ENCODE results near the gene ACVRL1. TPM values are rescaled to one million over a fixed set of nuclear protein-coding genes. Genes with fewer than 3 reads are reported as not detected.

The ACVRL1 gene
- polyA plus RNA-seq, 4 donors, result 0.89 to 44.2 (median 10.4) TPM

DNA sequence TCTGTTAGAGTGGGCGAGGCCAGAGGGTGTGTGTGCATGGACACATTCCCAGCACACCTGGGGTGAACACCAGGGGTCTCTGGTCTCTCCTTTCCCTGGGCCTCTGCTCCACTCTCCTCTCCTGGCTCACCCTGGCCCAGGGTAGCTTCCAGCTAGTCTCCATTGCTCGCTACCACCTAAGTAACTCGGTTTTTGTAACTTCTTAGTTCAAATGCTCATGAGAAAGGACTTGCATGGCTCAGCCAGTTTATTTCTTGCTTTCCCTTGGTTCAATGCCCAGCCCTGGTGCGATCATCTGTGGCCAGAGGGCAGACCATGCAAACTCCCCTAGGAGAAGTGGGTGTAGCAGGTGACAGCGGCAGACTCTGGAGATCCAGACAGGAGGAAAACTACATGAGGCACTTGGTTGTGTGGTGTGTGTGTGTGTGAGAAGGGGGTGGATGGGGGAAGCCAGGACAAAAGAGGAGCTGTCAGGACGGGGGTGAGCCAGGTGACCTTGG lies 35.2 kb downstream of the ACVRL1 start:
- DNase-seq (no peak), FAIRE-seq (no peak)
- Histone ChIP-seq H3K9me3 (ENCODE audit: control insufficient read depth in 2 of 2, insufficient read depth in 1 of 2, low read depth in 1 of 2, low read length in 1 of 2) (peaks cover 0 to 7% of the 10 kb centered on the region in 2 donors), H3K27ac (ENCODE audit: low read depth in 1 of 3, low read length in 2 of 3) (no peak overlapping the region), H3K4me3 (ENCODE audit: low read depth in 1 of 3, low read length in 3 of 3) (no peak overlapping the region), H3K4me1 (ENCODE audit: control insufficient read depth in 3 of 3, insufficient read depth in 2 of 3, low read depth in 1 of 3, low read length in 2 of 3) (peaks cover 0 to 18% (median 2%) of the 10 kb centered on the region in 3 donors), H3K36me3 (ENCODE audit: control insufficient read depth in 3 of 3, insufficient read depth in 2 of 3, low read depth in 1 of 3, low read length in 3 of 3) (no peaks in the 10 kb centered on the region), H3K27me3 (ENCODE audit: control insufficient read depth in 3 of 3, insufficient read depth in 3 of 3, low read length in 3 of 3) (no peaks in the 10 kb centered on the region)
- WGBS, 3 donors, result 82 to 90% (median 87%) methylated on average over 6 of the region's 6 CpGs

DNA sequence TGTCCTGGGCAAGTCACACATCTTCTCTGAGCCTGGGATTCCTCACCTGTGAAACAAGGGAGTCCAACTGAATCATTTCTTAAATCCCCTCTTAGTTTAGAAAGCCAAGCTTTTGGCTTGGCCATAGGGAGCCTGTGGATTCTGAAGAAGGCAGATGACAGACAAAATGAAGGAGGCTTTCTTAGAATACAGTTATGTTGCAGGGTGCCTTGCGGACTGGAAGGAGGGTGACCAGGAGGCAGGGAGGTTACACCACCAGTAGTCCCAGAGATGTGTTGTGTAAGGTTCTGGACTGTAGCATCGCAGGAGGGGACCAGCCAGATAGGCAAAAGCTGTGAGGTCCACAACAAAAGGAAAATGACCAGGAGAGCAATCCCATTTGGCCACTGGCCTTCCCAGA lies 36.0 kb downstream of the ACVRL1 start:
- no peaks in the 10 kb centered on the region for H3K27me3 ChIP-seq (ENCODE audit: control insufficient read depth in 3 of 3, insufficient read depth in 3 of 3, low read length in 3 of 3)
- peaks cover 0 to 18% (median 2%) of the 10 kb centered on the region in 3 donors for H3K4me1 ChIP-seq (ENCODE audit: control insufficient read depth in 3 of 3, insufficient read depth in 2 of 3, low read depth in 1 of 3, low read length in 2 of 3)
- no peak overlapping the region for H3K4me3 ChIP-seq (ENCODE audit: low read depth in 1 of 3, low read length in 3 of 3)
- no peaks in the 10 kb centered on the region for H3K36me3 ChIP-seq (ENCODE audit: control insufficient read depth in 3 of 3, insufficient read depth in 2 of 3, low read depth in 1 of 3, low read length in 3 of 3)
- FAIRE-seq (no peak), DNase-seq (no peak)
- H3K27ac ChIP-seq (ENCODE audit: low read depth in 1 of 3, low read length in 2 of 3), result no peak overlapping the region
- H3K9me3 ChIP-seq (ENCODE audit: control insufficient read depth in 2 of 2, insufficient read depth in 1 of 2, low read depth in 1 of 2, low read length in 1 of 2), result peaks cover 0 to 7% of the 10 kb centered on the region in 2 donors
- WGBS, 3 donors, result 95 to 100% (median 97%) methylated on average over 2 of the region's 2 CpGs

DNA sequence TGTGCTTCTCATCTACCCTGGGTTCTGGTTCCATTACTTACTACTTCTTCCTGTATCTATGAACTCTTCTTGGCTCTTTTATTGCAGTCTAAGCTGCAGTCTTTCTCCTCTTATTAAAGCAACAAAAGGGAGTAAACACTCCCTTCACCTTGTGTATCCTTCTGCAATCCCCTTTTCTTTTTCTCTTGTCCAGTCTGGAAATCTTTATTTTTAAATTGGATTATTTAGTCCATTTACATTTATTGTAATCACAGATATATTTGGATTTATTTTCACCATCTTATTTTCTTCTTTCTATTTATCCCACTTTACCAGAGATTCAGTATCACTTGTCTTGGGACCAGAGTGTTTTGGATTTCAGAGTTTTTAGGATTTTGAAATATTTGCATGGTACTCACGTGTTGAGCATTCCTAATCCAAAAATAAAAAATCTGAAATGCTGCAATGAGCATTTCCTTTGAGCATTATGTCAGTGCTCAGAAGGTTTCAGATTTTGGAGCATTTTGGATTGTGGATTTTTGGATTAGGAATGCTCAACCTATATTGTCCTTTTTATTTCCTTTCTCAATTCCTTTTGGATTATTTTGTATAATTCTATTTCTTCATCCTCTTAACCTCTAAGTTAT lies 37.4 kb downstream of the ACVRL1 start:
- Histone ChIP-seq H3K27me3 (ENCODE audit: control insufficient read depth in 3 of 3, insufficient read depth in 3 of 3, low read length in 3 of 3) (no peaks in the 10 kb centered on the region), H3K9me3 (ENCODE audit: control insufficient read depth in 2 of 2, insufficient read depth in 1 of 2, low read depth in 1 of 2, low read length in 1 of 2) (peaks cover 0 to 7% of the 10 kb centered on the region in 2 donors), H3K27ac (ENCODE audit: low read depth in 1 of 3, low read length in 2 of 3) (no peak overlapping the region), H3K4me3 (ENCODE audit: low read depth in 1 of 3, low read length in 3 of 3) (no peak overlapping the region), H3K4me1 (ENCODE audit: control insufficient read depth in 3 of 3, insufficient read depth in 2 of 3, low read depth in 1 of 3, low read length in 2 of 3) (peaks cover 0 to 18% (median 2%) of the 10 kb centered on the region in 3 donors), H3K36me3 (ENCODE audit: control insufficient read depth in 3 of 3, insufficient read depth in 2 of 3, low read depth in 1 of 3, low read length in 3 of 3) (no peaks in the 10 kb centered on the region)
- DNase-seq (no peak), FAIRE-seq (no peak)
- WGBS, 3 donors, result 92 to 96% (median 93%) methylated on average over 1 of the region's 1 CpG

DNA sequence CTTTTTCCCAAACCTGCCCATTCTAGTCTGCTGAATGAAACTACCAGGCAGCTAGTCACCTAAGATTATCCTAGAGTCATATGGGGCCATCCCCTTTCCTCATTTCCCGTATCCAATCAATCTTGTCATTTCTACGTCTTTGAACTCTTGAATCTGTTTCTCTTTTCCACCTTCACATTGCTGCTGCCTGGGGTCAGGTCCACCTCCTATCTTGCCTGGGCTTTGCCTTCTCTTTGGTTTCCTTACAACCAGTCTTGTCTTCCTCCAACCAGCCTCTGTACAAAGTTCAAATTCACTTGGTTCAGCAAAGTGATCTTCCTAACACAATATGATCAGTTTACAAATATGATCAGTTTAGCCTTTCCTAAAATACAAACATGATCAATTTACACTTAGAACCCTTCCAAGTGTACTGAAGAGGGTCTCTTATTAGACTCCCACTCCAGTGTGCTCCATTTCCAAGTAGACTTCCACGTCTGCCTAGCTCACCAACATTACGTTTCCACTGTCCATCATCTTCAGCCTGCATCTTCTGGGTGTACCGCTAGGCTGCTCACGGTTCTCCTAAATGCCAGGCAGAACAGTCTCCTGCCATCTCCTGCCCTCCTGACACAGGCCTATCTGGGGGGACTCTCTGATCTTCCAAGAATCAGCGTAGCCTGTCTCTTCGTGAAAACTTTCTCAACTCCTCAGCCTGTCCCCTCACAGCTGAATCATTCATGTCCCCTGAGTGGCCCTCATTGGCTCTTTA lies 40.1 kb downstream of the ACVRL1 start:
- DNase-seq (peak; percentile 54 to 67), FAIRE-seq (no peak)
- Histone ChIP-seq H3K27ac (ENCODE audit: low read depth in 1 of 3, low read length in 2 of 3) (peak overlapping the region in 1 of 3 donors; percentile 10), H3K36me3 (ENCODE audit: control insufficient read depth in 3 of 3, insufficient read depth in 2 of 3, low read depth in 1 of 3, low read length in 3 of 3) (no peaks in the 10 kb centered on the region), H3K9me3 (ENCODE audit: control insufficient read depth in 2 of 2, insufficient read depth in 1 of 2, low read depth in 1 of 2, low read length in 1 of 2) (peaks cover 0 to 7% of the 10 kb centered on the region in 2 donors), H3K4me3 (ENCODE audit: low read depth in 1 of 3, low read length in 3 of 3) (no peak overlapping the region), H3K4me1 (ENCODE audit: control insufficient read depth in 3 of 3, insufficient read depth in 2 of 3, low read depth in 1 of 3, low read length in 2 of 3) (peaks cover 0 to 5% (median 0%) of the 10 kb centered on the region in 3 donors), H3K27me3 (ENCODE audit: control insufficient read depth in 3 of 3, insufficient read depth in 3 of 3, low read length in 3 of 3) (no peaks in the 10 kb centered on the region)
- WGBS, 3 donors, result 75 to 87% (median 81%) methylated on average over 8 of the region's 8 CpGs

DNA sequence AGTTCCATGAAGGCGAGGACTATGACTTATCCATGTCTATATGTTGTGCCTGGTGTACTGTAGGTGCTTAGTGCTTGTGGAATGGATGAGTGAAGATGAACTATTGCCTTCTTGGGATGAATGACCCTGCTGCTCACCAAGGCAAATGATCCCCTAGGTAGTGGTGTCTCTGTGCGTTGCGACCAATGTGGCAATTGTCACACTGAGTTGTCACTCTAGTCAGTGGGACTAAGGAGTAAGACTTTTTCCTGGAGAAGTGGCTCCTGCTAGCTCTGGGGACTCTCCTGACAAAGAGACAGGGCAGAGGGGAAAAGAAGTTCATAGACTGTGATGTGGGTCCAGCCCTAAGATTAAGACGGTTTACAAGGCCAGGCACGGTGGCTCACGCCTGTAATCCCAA lies 40.8 kb downstream of the ACVRL1 start:
- no peak for FAIRE-seq
- 93 to 96% (median 93%) methylated on average over 6 of the region's 6 CpGs for WGBS, 3 donors
- H3K9me3 ChIP-seq (ENCODE audit: control insufficient read depth in 2 of 2, insufficient read depth in 1 of 2, low read depth in 1 of 2, low read length in 1 of 2), result peaks cover 0 to 7% of the 10 kb centered on the region in 2 donors
- no peaks in the 10 kb centered on the region for H3K27me3 ChIP-seq (ENCODE audit: control insufficient read depth in 3 of 3, insufficient read depth in 3 of 3, low read length in 3 of 3)
- no peak overlapping the region for H3K4me3 ChIP-seq (ENCODE audit: low read depth in 1 of 3, low read length in 3 of 3)
- no peaks in the 10 kb centered on the region for H3K36me3 ChIP-seq (ENCODE audit: control insufficient read depth in 3 of 3, insufficient read depth in 2 of 3, low read depth in 1 of 3, low read length in 3 of 3)
- H3K27ac ChIP-seq (ENCODE audit: low read depth in 1 of 3, low read length in 2 of 3), result no peak overlapping the region
- no peak for DNase-seq
- peaks cover 0 to 5% (median 0%) of the 10 kb centered on the region in 3 donors for H3K4me1 ChIP-seq (ENCODE audit: control insufficient read depth in 3 of 3, insufficient read depth in 2 of 3, low read depth in 1 of 3, low read length in 2 of 3)

DNA sequence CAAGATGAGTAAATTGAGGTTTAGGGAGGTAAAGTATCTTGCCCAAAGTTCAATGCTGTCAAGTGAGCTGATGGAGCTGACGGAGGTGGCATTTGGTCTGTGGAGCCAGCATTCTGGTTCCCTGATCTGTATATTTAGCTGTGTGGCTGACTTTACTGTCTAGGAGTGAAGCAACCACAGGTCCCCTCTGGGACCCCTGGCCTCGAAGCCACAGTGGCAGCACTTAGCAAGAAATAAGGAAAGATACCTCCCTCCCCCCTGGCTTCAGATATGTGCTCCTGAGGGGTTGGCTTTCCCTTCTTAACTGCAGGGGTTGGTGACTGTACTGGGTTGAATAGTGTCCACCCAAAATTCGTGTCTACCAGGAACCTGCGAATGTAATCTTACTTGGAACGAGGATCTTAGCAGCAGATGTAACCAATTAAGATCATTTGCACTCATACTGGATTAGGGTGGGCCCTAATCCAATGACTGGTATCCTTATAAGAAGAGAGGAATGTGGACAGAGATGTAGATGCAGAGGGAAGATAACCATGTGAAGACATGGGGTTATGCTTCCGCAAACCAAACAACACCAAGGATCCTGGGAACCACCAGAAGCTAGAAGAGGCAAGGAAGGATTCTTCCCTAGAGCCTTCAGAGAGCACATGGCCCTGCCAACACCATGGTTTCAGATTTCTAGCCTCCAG lies 42.2 kb downstream of the ACVRL1 start:
- Histone ChIP-seq H3K27ac (ENCODE audit: low read depth in 1 of 3, low read length in 2 of 3) (no peak overlapping the region), H3K4me3 (ENCODE audit: low read depth in 1 of 3, low read length in 3 of 3) (no peak overlapping the region), H3K9me3 (ENCODE audit: control insufficient read depth in 2 of 2, insufficient read depth in 1 of 2, low read depth in 1 of 2, low read length in 1 of 2) (no peaks in the 10 kb centered on the region), H3K36me3 (ENCODE audit: control insufficient read depth in 3 of 3, insufficient read depth in 2 of 3, low read depth in 1 of 3, low read length in 3 of 3) (no peaks in the 10 kb centered on the region), H3K4me1 (ENCODE audit: control insufficient read depth in 3 of 3, insufficient read depth in 2 of 3, low read depth in 1 of 3, low read length in 2 of 3) (peaks cover 0 to 12% (median 5%) of the 10 kb centered on the region in 3 donors), H3K27me3 (ENCODE audit: control insufficient read depth in 3 of 3, insufficient read depth in 3 of 3, low read length in 3 of 3) (no peaks in the 10 kb centered on the region)
- 79 to 84% (median 81%) methylated on average over 6 of the region's 6 CpGs for WGBS, 3 donors
- no peak for FAIRE-seq
- no peak for DNase-seq

DNA sequence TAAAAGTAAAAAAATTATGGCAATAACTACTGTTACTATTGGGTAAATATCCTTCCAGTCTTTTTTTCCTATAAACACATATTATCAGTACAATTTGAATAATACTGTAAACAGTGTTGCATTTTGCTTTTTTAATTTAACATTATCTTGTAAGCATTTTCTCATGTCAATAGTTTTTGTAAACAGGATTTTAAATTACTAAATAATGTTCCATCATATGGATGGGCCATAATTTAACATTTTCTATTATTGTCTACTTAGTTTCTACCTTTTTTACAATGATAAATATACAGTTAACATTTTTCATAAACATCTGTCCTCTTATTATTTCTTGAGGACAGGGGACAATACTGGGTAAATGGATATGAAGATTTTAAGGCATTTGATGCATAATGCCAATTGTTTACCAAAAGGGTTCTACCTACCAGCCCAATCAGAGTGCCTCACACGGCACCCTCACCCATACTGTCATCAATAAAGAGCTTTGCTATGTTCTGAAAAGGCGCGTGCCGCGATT lies 43.4 kb downstream of the ACVRL1 start:
- peak overlapping the region; percentile 5 to 15 (median 7) for H3K27ac ChIP-seq (ENCODE audit: low read depth in 1 of 3, low read length in 2 of 3)
- DNase-seq (no peak), FAIRE-seq (no peak)
- 1 to 4% (median 1%) methylated on average over 5 of the region's 5 CpGs for WGBS, 3 donors
- H3K9me3 ChIP-seq (ENCODE audit: control insufficient read depth in 2 of 2, insufficient read depth in 1 of 2, low read depth in 1 of 2, low read length in 1 of 2), result no peaks in the 10 kb centered on the region
- H3K4me1 ChIP-seq (ENCODE audit: control insufficient read depth in 3 of 3, insufficient read depth in 2 of 3, low read depth in 1 of 3, low read length in 2 of 3), result peaks cover 2 to 24% (median 6%) of the 10 kb centered on the region in 3 donors
- no peaks in the 10 kb centered on the region for H3K36me3 ChIP-seq (ENCODE audit: control insufficient read depth in 3 of 3, insufficient read depth in 2 of 3, low read depth in 1 of 3, low read length in 3 of 3)
- peak overlapping the region in 2 of 3 donors; percentile 50 to 82 for H3K4me3 ChIP-seq (ENCODE audit: low read depth in 1 of 3, low read length in 3 of 3)
- no peaks in the 10 kb centered on the region for H3K27me3 ChIP-seq (ENCODE audit: control insufficient read depth in 3 of 3, insufficient read depth in 3 of 3, low read length in 3 of 3)

DNA sequence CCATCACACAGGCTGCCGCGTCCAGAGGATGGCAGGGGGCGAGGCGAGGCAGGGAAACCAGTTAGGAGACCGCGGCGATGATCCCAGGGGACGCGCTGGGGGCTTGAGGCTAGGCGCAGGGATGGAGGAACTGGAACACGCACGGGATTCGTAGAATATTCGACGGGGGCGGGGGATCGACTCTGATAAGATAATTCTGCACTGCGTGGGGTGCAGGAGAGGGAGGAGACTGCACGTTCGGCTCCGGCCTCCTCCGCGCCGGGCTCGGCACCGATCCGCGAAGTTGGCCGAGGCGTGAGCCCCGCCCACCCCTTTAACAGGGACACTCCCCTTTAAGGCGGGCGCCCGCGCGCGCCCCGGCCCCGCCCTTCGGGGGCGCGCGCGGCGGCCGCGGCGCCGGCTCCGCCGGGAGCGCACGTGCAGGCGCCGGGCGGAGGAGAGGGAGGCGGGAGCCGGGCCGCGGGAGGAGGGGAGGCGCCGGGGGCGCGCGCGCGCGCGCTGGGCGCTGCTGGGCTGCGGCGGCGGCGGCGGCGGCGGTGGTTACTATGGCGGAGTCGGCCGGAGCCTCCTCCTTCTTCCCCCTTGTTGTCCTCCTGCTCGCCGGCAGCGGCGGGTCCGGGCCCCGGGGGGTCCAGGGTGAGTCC lies 44.0 kb downstream of the ACVRL1 start, which contains the start of gene ACVR1B:
Gene ACVR1B (plus strand): TSS at position 501 of the 644 bp plus-strand sequence. CDS start 45 bp downstream, at position 546.
- peak within 1 kb of the TSS; percentile 70 to 86 (median 82) for H3K4me3 ChIP-seq (ENCODE audit: low read depth in 1 of 3, low read length in 3 of 3)
- FAIRE-seq, result no peak
- peaks cover 5 to 28% (median 6%) of the 10 kb centered on the region in 3 donors for H3K4me1 ChIP-seq (ENCODE audit: control insufficient read depth in 3 of 3, insufficient read depth in 2 of 3, low read depth in 1 of 3, low read length in 2 of 3)
- H3K36me3 ChIP-seq (ENCODE audit: control insufficient read depth in 3 of 3, insufficient read depth in 2 of 3, low read depth in 1 of 3, low read length in 3 of 3), result no peaks in the 10 kb centered on the region
- DNase-seq, result peak; percentile 90 to 94
- 0 to 1% (median 1%) methylated on average over 30 to 85 of the region's 86 CpGs for WGBS, 3 donors
- no peaks in the 10 kb centered on the region for H3K9me3 ChIP-seq (ENCODE audit: control insufficient read depth in 2 of 2, insufficient read depth in 1 of 2, low read depth in 1 of 2, low read length in 1 of 2)
- H3K27ac ChIP-seq (ENCODE audit: low read depth in 1 of 3, low read length in 2 of 3), result peak within 1 kb of the TSS; percentile 49 to 83 (median 63)
- H3K27me3 ChIP-seq (ENCODE audit: control insufficient read depth in 3 of 3, insufficient read depth in 3 of 3, low read length in 3 of 3), result no peaks in the 10 kb centered on the region
